Epidermal melanocyte (primary cell): ENCODE results near the gene DSCAML1.

Source experiments
- DNase-seq: peaks from one replicate; pipeline ENCODE4 v3.0.0; 2011; ENCODE audit warnings: low spot score; ENCODE audit not compliant: insufficient read length

The DSCAML1 gene

DNA sequence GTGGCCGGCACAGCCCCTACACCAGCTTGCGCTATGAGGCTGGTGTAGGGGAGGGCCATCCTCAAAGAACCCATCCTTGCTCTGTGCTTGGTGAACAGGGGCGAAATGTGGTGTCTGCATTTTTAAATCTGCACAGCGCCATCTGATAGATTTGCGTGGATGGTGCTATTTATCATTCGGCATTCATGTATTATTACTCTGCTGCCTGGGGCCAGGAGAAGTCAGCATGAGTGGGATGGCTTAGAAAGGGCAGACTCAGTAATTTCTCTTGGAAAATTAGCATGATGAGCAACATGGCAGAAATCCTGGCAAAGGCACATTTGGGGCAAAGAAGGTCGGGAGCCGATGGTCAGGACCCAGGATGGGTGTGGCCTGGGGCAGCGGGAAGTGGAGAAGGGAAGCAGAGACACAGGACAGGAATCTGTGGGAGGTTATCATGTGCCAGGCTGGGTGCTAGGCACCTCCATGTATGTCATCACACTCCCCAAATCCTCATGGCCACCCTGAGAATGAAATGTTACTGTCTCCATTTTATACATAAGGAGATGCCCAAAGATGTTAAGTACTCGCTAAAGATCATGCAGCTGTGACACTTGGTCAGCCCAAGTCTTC, 320.4 kb downstream of the DSCAML1 start:
- no peak for DNase-seq

- no peak for DNase-seq
Observed at GRCh38 chr11:117475716-117476530, 321.1 kb downstream of the DSCAML1 start.

DNA sequence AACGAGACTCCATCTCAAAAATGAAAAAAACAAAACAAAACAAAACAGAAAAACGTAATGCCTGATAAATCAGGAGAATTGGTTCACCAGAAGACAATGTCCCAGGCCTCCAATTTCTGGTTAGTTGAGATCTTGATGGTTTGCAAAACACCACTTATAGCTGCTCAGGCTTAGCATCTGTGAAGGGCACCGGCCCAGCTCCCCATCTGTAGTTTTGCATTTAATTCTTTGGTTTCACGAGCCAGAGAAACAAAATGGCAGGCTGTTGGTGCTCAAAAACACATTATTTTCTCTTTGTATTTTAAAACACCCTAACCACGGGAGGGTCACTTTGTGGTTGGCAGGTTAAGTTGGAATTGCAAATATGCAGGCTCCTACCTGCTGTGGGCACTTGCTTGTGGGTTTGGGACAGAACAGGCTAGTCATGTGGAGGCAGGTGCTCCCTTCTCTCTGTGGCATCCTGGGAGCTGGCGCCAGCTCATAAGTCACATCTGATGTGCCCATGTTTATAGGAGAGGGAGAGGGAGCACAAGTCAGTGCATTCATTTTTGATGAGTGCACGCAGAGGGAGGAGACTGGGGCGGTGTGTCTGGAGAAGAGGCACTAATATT, 323.4 kb downstream of the DSCAML1 start:
- DNase-seq: no peak

DNA sequence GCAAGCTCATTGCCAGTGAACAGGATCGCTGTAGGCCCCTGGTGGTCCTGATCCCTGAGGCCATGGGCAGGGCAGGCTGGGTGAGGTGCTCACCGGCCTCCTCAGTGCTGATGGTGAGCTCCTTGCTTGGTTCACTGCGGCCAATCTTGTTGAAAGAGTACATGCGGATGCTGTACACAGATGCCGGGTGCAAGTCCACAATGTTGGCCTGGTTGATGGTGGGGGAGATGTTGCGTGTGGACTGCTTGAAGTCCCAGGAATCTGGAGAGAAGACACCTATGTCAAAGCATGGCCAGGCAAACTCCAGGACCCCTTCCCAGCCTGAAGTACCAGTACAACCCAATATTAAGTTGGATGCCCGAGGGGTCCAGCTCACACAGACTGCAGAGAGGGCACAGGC, 325.2 kb downstream of the DSCAML1 start:
- DNase-seq: no peak

DNA sequence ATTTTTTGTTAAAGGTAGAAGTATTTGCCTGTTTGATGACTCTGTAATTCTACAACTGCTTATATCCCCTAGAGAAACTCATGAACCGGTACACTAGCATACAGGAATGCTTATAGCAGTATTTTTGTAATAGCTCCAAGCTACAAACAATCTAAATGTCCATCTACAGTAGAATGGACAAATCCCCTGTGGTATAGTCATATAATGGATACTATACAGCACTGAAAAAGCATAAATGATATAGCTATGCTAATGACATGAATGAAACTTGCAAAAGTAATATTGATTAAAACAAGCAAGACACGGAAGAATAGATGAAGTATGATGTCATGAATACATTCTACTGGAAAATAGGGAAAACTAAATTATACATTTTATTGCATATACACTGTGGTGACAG, 326.4 kb downstream of the DSCAML1 start:
- DNase-seq: no peak

GRCh38 chr11:117468888-117469287, 328.1 kb downstream of the DSCAML1 start:
- DNase-seq: no peak

GRCh38 chr11:117467770-117468169, 329.2 kb downstream of the DSCAML1 start:
- no peak for DNase-seq

DNA sequence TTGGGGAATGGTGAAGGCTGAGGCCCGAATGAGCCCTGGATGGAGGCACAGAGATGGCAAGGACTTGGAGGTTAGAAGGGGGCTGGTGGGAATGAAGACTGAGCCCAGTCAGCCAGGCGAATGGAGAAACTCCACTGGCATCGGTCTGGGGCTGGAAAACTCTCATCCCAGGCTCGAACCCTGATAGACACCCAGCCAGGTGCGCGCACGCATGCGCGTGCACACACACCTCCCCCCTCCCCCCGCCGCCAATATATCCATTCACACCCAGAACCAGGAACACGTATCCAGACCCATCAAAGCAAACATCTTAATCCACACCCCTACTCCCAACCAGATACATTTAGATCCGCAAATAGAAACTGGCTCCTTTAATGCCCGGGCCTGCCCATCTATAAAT, 330.1 kb downstream of the DSCAML1 start:
- DNase-seq: no peak

GRCh38 chr11:117465236-117465997, 331.6 kb downstream of the DSCAML1 start:
- no peak for DNase-seq

DNA sequence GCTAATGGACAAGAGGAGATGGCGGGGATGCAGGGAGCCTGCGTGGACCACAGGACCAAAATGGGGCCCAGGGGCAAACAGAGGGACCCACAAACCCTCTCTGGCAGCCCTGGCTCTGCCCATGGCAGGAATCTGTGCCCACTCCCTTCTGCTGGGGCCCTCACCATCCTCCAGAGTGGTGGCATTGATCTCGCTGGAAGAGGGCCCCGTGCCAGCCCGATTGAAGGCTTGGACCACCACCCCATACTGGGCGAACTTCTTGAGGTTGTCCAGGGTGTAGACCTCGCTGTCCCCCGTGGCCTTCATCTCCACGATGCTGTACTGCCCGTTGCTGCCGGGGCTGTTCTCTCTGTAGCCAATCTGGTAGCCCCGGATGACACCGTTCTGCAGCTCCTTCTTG, 332.2 kb downstream of the DSCAML1 start:
- DNase-seq: no peak

DNA sequence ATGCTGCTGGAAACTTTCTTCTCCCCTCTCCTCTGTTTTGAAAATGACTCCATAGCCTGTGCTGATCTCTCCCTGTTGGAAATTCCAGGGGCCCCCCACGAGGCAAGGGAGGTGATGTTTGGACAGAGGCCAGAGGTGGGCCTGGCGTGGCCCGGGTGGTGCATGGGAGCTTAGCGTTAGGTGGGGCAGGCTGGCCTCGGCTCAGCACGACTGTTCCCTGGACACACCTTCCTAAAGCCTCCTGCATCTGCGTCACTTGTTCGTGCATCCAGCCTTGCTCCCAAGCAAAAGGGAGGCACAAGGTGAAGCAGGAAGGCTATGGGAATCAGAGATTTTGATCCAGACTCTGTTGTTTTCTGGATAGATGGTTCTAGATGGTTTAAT, 334.2 kb downstream of the DSCAML1 start:
- DNase-seq: no peak

- no peak for DNase-seq
Observed at GRCh38 chr11:117462183-117462863, 334.7 kb downstream of the DSCAML1 start.

- DNase-seq: no peak
Observed at GRCh38 chr11:117461396-117462182, 335.4 kb downstream of the DSCAML1 start.

GRCh38 chr11:117459979-117460300, 337.1 kb downstream of the DSCAML1 start:
- DNase-seq: no peak

- DNase-seq: no peak
Observed at GRCh38 chr11:117459123-117459978, 337.7 kb downstream of the DSCAML1 start.

- no peak for DNase-seq
Observed at GRCh38 chr11:117458275-117459122, 338.5 kb downstream of the DSCAML1 start.

DNA sequence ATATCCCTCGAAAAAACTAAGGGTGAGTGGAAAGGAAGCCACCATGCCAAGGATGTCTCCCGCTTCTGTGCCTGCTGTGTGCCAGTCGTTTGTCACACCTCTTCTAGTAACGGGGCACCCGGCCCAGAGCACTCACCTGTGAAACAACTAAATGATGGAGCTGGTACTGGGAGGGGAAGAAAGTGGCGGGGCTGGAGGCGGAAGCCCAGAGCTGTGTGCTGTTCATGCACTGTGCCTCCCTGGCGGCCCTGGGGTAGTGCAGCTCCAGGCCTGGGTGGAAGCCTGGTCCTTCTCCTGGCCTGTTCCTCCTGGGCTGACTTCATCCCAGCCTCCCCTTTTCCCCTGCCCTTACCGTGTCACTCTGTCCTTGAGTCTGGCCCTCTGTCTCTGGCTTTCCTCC, 339.2 kb downstream of the DSCAML1 start:
- DNase-seq: no peak

GRCh38 chr11:117457031-117457785, 339.8 kb downstream of the DSCAML1 start:
- DNase-seq: no peak
